GM18861 (cell line): Measurements from ENCODE around the gene TTC28.
"Not testable (repeated sequence)": the region's sequence is repeated elsewhere in the genome, so short reads cannot be mapped to it uniquely, and the experiment has no call there.

Source experiments
- ATAC-seq: cut with Tn5 transposase; IDR thresholded peaks from one replicate; pipeline ENCODE4 v1.9.1; 2021; ENCODE audit not compliant: unreplicated experiment

Gene TTC28

GRCh38 chr22:28678170-28678569 lies 1.5 kb downstream of the TTC28 start:
- not testable (repeated sequence) for ATAC-seq

GRCh38 chr22:28674121-28674563 lies 5.5 kb downstream of the TTC28 start:
- ATAC-seq, result no peak

- no peak for ATAC-seq
Measured at GRCh38 chr22:28670756-28671155, 8.9 kb downstream of the TTC28 start.

- no peak for ATAC-seq
Measured at GRCh38 chr22:28670161-28670560, 9.5 kb downstream of the TTC28 start.

GRCh38 chr22:28669387-28669786 lies 10.3 kb downstream of the TTC28 start:
- no peak for ATAC-seq

- not testable (repeated sequence) for ATAC-seq
Measured at GRCh38 chr22:28663569-28663942, 16.1 kb downstream of the TTC28 start.

- no peak for ATAC-seq
Measured at GRCh38 chr22:28658448-28658847, 21.2 kb downstream of the TTC28 start.

- ATAC-seq, result no peak
Measured at GRCh38 chr22:28656181-28656580, 23.5 kb downstream of the TTC28 start.

- no peak for ATAC-seq
Measured at GRCh38 chr22:28650463-28650862, 29.2 kb downstream of the TTC28 start.

- ATAC-seq, result no peak
Measured at GRCh38 chr22:28648792-28649191, 30.8 kb downstream of the TTC28 start.

- no peak for ATAC-seq
Measured at GRCh38 chr22:28647216-28647615, 32.4 kb downstream of the TTC28 start.

- no peak for ATAC-seq
Measured at GRCh38 chr22:28639321-28639720, 40.3 kb downstream of the TTC28 start.

GRCh38 chr22:28637225-28637624 lies 42.4 kb downstream of the TTC28 start:
- no peak for ATAC-seq

GRCh38 chr22:28630177-28630574 lies 49.5 kb downstream of the TTC28 start:
- ATAC-seq, result no peak

- no peak for ATAC-seq
Measured at GRCh38 chr22:28629420-28630176, 50.0 kb downstream of the TTC28 start.

GRCh38 chr22:28628766-28629165 lies 50.9 kb downstream of the TTC28 start:
- ATAC-seq, result no peak

GRCh38 chr22:28627791-28628190 lies 51.8 kb downstream of the TTC28 start:
- no peak for ATAC-seq

- no peak for ATAC-seq
Measured at GRCh38 chr22:28620244-28620922, 59.3 kb downstream of the TTC28 start.

GRCh38 chr22:28619236-28619635 lies 60.4 kb downstream of the TTC28 start:
- no peak for ATAC-seq

- not testable (repeated sequence) for ATAC-seq
Measured at GRCh38 chr22:28615423-28615822, 64.2 kb downstream of the TTC28 start.

- ATAC-seq, result no peak
Measured at GRCh38 chr22:28609921-28610320, 69.7 kb downstream of the TTC28 start.

GRCh38 chr22:28608546-28608945 lies 71.1 kb downstream of the TTC28 start:
- ATAC-seq, result no peak
